Body of pancreas (tissue), 4 donors: ENCODE measurements around the gene PLCB4. TPM values are rescaled to one million over a fixed set of nuclear protein-coding genes. Genes with fewer than 3 reads are reported as not detected.

Experiments used
- ATAC-seq: fragments of 150-250 bp; one replicate; pipeline ENCODE4 v1.9.1; 2016
- DNase-seq, 4 donors: peaks; one replicate each; pipeline ENCODE4 v3.0.0-alpha.2; 2019
- H3K27ac ChIP-seq, 4 donors: fragments of 200-600 bp; sonication (generic); 1 replicate in 3 of 4; 2 replicates in 1 of 4; pipeline versions ENCODE4 v1.5.1 to v1.6.1; 2016 to 2019; ENCODE audit warnings: mild to moderate bottlenecking in 1 of 4, mixed read lengths in 1 of 4, moderate library complexity in 1 of 4
- H3K27me3 ChIP-seq, 2 donors: fragments of 200-600 bp; sonication (generic); one replicate each; pipeline ENCODE4 v1.6.0; 2016; ENCODE audit warnings: mild to moderate bottlenecking in 1 of 2
- H3K36me3 ChIP-seq, 2 donors: fragments of 200-600 bp; sonication (generic); replicated peaks in 1 of 2; 2 replicates each; pipeline ENCODE4 v1.5.1; 2016; ENCODE audit warnings: low read depth in 2 of 2; ENCODE audit not compliant: insufficient read depth in 1 of 2
- H3K4me1 ChIP-seq: fragments of 200-600 bp; sonication (generic); one replicate; pipeline ENCODE4 v1.6.0; 2016
- H3K4me3 ChIP-seq, 2 donors: fragments of 200-600 bp; sonication (generic); 1 replicate in 1 of 2; 2 replicates in 1 of 2; pipeline ENCODE4 v1.5.1; 2016 to 2019
- H3K9me3 ChIP-seq, 3 donors: fragments of 200-600 bp; sonication (generic); 1 replicate in 2 of 3; 2 replicates in 1 of 3; pipeline ENCODE4 v1.5.1; 2016
- CTCF ChIP-seq, 7 experiments: fragments of 450-650 bp in 4 of 7; fragments of 200-600 bp in 3 of 7; sonication (generic) in 3 of 7; IDR thresholded peaks; one replicate each; pipeline ENCODE4 v1.5.1; 2016 to 2019; ENCODE audit warnings: antibody characterized with exemption in 7 of 7
- POLR2A ChIP-seq, 3 donors: fragments of 450-650 bp; IDR thresholded peaks; one replicate each; pipeline ENCODE4 v1.6.1; 2016; ENCODE audit warnings: antibody characterized with exemption in 3 of 3, mild to moderate bottlenecking in 2 of 3
- WGBS, 2 donors: methylation state at CpG; one replicate each; pipeline ENCODE4 v1.1.5; 2017; 5-methylcytosine and 5-hydroxymethylcytosine counted together
- intact Hi-C: fragments of 100-400 bp; cut with DNase I; formaldehyde crosslinking; loops from one replicate; pipeline ENCODE4 v1.15.1; 2023
- total RNA-seq, 2 donors: library from RNA; depleted of rRNA; stranded (reverse); fragments of >200 nt; gene quantifications; one replicate each; pipeline ENCODE4 v1.1.0, GENCODE V29; 2016

Gene PLCB4
- total RNA-seq, 2 donors from 2014 or later, result 1.3 to 3.4 TPM

GRCh38 chr20:9518576-9519175 lies 449.8 kb downstream of the PLCB4 start:
- Histone ChIP-seq H3K9me3 (no peaks in the 10 kb centered on the region), H3K4me3 (no peak overlapping the region), H3K4me1 (peaks cover 8% of the 10 kb centered on the region), H3K27me3 (no peaks in the 10 kb centered on the region), H3K27ac (no peak overlapping the region), H3K36me3 (no peaks in the 10 kb centered on the region)
- TF ChIP-seq CTCF (IDR thresholded peaks at IDR 0.05), result no peak
- no peak for TF ChIP-seq POLR2A (IDR thresholded peaks at IDR 0.05)
- DNase-seq (no peak), ATAC-seq (no peak)
- 22 to 29% methylated on average over 8 of the region's 8 CpGs for WGBS, 2 donors
- intact Hi-C loops, result no loop called here

DNA sequence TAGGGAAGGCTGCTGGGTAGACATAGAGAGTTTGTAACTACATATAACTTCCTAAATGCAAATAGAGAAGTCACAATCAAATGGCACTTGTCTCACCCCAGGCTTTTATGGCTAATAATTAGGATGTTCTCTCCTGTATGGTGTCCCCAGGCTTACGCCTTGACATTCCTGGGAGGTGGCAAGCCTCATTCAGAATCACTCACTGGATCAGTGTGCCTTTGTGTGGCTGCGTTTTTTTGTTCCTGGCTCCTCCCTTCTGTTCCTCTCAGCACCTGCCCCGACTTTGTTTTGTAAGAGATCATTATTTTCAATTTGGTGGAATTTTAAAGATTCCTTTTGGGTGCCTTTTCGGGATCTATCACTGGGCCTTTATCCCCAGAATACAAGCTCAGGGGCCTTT lies 451.2 kb downstream of the PLCB4 start:
- no peaks in the 10 kb centered on the region for H3K27me3 ChIP-seq
- no peak for TF ChIP-seq POLR2A (IDR thresholded peaks at IDR 0.05)
- no peak for TF ChIP-seq CTCF (IDR thresholded peaks at IDR 0.05)
- WGBS, 2 donors, result 55 to 69% methylated on average over 4 of the region's 4 CpGs
- no peak for DNase-seq
- H3K4me1 ChIP-seq, result peaks cover 3% of the 10 kb centered on the region
- ATAC-seq, result no peak
- no peak overlapping the region for H3K27ac ChIP-seq
- H3K36me3 ChIP-seq, result no peaks in the 10 kb centered on the region
- no peak overlapping the region for H3K4me3 ChIP-seq
- H3K9me3 ChIP-seq, result no peaks in the 10 kb centered on the region
- intact Hi-C loops, result no loop called here

GRCh38 chr20:9523636-9524035 lies 454.7 kb downstream of the PLCB4 start:
- Histone ChIP-seq H3K4me1 (no peaks in the 10 kb centered on the region), H3K27me3 (no peaks in the 10 kb centered on the region), H3K36me3 (no peaks in the 10 kb centered on the region), H3K9me3 (no peaks in the 10 kb centered on the region), H3K27ac (no peak overlapping the region), H3K4me3 (no peak overlapping the region)
- TF ChIP-seq CTCF (IDR thresholded peaks at IDR 0.05) (no peak), POLR2A (IDR thresholded peaks at IDR 0.05) (no peak)
- 71 to 84% methylated on average over 3 of the region's 3 CpGs for WGBS, 2 donors
- intact Hi-C loops, result no loop called here
- DNase-seq, result no peak
- ATAC-seq, result no peak
